Measurements from ENCODE around the gene LCN10.

LCN10 gene

GRCh38 chr9:136734837-136735496, 7.8 kb downstream of the LCN10 start:
- no peak for DNase-seq

- DNase-seq = no peak
Observed at GRCh38 chr9:136733611-136734010, 9.1 kb downstream of the LCN10 start.

- DNase-seq = no peak
Observed at GRCh38 chr9:136732444-136733178, 10.1 kb downstream of the LCN10 start.

GRCh38 chr9:136729926-136730325, 12.8 kb downstream of the LCN10 start:
- no peak for DNase-seq

- DNase-seq = no peak
Observed at GRCh38 chr9:136729144-136729543, 13.6 kb downstream of the LCN10 start.

GRCh38 chr9:136728548-136729123, 14.1 kb downstream of the LCN10 start:
- DNase-seq = peak; percentile 23

- peak; percentile 94 for DNase-seq
Observed at GRCh38 chr9:136728080-136728547, 14.6 kb downstream of the LCN10 start.

- DNase-seq = peak; percentile 55
Observed at GRCh38 chr9:136726631-136727191, 16.0 kb downstream of the LCN10 start.

- no peak for DNase-seq
Observed at GRCh38 chr9:136726118-136726517, 16.6 kb downstream of the LCN10 start.

- no peak for DNase-seq
Observed at GRCh38 chr9:136725612-136726011, 17.1 kb downstream of the LCN10 start.

- DNase-seq = no peak
Observed at GRCh38 chr9:136724772-136725171, 18.0 kb downstream of the LCN10 start.

- no peak for DNase-seq
Observed at GRCh38 chr9:136723989-136724388, 18.8 kb downstream of the LCN10 start.

GRCh38 chr9:136723362-136723976, 19.3 kb downstream of the LCN10 start:
- DNase-seq = no peak

- no peak for DNase-seq
Observed at GRCh38 chr9:136722969-136723356, 19.8 kb downstream of the LCN10 start.

- no peak for DNase-seq
Observed at GRCh38 chr9:136722093-136722968, 20.4 kb downstream of the LCN10 start.

- DNase-seq = no peak
Observed at GRCh38 chr9:136721339-136722092, 21.2 kb downstream of the LCN10 start.

GRCh38 chr9:136720898-136721338, 21.8 kb downstream of the LCN10 start:
- no peak for DNase-seq

- no peak for DNase-seq
Observed at GRCh38 chr9:136720251-136720897, 22.4 kb downstream of the LCN10 start.

- peak; percentile 72 for DNase-seq
Observed at GRCh38 chr9:136719195-136719880, 23.4 kb downstream of the LCN10 start.

Data from suppressor macrophage treated with lipopolysaccharide for 4 hours (primary cell).